Measurements from ENCODE around the gene KCNQ4.

Gene KCNQ4

DNA sequence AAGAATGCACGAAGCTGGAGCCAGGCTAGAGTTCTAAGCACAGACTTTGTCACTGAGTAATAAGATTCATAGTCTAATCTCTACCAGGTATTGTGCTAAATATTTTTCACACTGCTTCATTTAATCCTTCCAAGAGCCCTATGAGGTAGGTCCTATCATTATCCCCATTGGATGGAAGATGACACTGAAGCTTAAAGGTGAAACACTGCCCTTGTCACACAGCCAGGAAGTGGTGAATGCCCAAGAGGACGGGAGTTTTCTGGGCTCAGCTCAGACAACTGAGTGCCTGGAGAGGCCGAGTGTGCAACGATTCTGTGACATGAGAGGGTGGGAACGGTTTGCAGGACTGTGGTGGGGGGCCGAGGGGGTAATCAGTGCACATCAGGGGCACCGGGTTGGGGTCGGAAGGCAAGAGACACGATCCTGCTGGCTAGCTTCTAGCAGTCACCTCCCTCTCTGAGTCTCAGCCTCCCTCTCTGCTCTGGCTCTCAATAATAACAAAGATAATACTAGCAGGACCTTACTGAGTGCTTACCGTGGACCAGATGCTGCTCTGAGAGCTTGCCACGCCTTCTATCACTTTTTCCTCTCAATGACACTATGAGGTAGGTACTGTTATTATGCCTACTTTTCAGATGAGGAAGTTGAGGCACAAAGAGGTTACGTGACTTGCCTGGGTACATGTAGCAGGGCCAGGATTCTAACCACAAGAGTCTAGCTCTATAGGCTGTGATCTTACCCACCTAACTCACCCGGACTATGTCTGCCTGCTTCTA lies 12.4 kb downstream of the KCNQ4 start:
- no peak for DNase-seq (ENCODE audit: low read depth)

DNA sequence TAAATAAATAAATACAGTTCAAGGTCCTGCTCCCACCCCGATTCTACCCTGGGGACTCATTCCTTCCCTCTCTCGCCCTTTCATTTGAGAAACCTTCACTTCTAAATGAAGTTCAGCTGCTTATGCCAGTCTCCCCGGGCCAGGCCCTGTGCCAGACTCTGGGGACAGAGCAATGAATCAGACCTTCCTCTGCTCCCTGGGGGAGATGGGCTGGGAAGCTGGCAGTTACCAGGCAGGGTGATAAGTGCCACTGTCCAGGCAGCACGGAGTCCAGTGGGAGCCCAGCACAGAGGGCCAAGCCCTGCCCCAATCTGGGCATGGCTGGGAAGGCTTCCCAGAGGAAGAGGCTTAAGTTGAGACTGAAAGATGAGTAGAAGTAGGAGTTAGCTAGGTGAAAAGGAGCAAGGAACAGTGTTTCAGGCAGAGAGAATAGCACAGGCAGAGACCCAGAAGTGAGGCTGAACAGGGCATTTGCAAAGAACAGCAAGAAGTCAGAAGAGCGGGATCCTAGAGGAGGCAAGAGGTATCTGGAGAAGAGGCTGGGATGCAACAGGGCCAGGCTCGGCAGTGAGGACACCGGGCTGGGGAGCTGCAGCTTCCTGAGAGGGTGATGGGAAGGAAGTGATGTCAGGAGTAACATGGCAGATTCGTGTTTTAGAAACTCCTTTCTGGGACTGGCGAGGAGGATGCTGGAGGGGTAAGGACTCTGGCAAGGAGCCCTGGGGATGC lies 13.5 kb downstream of the KCNQ4 start:
- peak; percentile 61 for DNase-seq (ENCODE audit: low read depth)

DNA sequence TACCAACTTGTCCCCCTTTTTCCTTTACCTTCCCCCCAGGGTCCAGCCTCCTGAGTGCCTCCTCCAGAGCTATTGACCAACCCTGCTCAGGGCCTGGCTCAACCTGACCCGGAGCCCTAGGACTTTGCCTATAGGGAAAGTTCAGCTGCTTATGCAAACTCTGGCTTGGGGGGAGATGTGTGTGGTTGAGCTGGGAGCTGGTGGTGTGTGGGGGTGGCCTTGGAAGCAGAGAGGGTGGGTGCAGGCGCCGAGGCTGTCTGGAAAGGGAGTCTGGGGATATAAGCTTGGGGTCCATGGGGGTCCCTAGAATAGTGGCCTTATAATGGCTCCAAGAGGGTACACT lies 14.1 kb downstream of the KCNQ4 start:
- DNase-seq (ENCODE audit: low read depth), result no peak

DNA sequence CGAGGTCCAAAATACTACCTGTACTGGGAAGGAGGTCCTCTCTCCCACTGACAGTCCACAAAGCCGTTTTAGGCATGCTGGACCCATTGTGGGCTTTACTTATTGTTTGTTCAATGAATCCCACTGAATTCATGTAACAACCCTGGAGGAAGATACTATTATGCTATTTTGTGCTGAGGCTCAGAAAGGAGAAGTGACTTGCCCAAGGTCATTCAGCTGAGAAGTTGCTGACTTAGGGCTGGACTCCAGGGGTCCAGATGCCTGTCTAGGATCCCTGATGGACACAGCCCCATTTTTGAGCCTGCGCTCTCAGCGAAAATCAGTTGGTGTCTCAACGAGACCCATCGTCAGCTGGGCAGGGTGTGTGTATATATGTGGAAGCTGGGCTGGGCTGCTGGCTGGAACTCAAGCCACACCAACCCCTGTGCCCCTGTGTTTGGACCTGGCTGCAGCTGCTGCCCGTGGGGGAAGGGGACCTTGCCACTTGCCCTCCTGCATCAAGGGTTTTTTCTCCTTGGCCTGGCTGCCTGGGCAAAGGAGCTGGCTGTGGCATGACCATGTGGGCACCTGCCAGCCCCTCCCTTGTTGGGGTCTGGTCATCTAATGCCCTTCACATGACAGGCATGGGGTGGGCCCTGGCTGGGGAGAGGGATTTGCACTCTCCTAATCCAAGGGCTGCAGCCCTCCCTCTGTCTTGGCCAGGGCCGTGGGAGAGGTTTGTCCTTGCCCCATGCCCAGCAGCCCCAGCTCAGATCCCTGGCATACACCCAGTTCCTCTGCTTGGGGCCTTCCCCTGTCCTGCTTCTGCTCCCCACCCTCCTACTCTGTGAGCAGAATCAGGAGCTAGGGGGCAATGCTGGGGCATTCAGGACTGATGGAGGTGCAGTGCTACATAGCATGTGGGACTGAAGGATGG lies 15.0 kb downstream of the KCNQ4 start:
- DNase-seq (ENCODE audit: low read depth), result no peak

DNA sequence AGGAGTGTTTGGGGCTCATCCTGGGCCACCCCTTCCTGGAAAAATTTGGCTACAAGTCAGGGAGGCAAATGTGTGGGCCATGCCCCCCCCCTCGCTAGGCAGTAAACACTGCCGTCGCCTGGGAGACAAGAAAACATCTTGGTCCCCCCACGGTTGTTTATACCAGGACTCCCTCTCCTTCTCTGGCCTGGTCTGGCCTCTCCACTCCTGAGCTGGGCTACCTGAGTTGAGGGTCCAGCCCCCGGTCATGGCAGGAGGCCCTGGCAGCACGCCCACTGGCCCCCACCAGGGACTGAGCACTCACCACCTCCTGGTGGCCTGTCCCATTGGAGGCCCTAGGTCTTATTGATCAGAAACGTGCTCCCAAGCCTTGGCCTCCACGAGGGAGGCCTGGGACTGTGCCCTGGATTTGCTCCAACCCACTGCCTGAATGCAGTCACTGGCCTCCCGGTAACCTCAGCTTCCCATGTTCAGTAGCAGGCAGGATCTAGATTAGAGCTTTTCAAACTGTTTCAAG lies 15.8 kb downstream of the KCNQ4 start:
- no peak for DNase-seq (ENCODE audit: low read depth)

DNA sequence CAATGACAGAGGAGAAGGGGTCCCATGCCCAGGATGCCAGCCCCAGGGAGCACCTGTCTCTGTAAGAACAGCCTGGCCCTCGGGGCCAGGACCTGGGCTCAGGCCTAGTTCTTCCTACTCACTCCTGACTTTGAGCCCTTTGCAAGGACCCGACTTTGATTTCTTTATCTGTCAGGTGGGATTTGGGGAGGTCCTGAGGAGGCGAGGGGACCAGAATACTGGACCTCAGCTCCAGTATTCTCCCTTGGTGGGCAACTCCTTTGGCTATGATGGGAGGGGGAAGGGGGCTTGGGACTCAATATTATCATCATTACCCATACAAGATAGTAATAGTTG lies 18.1 kb downstream of the KCNQ4 start:
- no peak for DNase-seq (ENCODE audit: low read depth)

DNA sequence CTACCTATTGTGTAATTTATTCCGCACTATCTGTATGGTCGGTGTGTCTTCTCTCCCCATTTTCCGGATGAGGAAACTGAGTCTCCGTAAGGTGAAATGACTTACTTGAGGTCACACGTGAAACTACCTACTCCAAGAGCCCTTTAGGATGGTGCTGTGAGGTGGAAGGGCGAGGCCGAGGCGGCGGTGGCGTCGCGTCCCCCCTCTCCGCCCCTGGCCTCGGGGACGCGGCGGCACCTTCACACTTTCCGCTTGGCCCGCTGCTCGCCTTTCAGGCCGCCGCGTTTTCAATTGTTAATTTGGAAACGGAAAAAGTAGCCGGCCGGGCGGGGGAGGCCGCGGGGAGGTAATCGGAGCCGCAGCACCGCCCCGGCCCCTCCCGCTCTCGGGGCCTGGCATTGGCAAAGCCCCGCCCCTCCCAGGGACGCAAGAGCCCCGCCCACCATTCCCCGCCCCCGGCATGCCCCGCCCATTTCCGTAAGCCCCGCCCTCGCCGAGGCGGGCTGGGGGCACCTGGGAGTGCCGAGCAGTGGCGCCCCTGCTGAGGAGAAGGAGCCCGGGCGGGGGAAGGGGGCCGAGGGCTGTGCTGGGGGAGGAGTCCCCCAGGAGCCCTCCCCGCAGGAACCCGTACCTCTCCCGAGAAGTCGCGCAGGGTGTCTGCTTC lies 18.6 kb downstream of the KCNQ4 start:
- DNase-seq (ENCODE audit: low read depth), result peak; percentile 75

DNA sequence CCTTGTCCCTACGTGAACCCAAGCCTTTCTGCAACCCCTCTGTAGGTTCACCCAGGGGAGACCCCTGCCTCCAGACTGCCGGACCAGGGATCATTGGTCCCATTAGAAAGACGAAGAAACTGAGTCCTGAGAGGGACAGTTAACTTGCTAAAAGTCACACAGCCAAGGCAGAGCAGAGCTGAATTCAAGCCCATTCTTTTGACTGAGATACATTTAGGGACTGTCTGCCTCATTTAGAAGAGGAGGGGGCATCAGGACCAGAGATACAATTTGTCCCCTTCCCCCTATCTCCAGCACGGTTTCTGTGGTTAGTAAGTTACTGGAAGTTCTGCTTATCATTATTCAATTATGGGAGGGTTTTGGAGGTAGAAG lies 19.1 kb downstream of the KCNQ4 start:
- no peak for DNase-seq (ENCODE audit: low read depth)

DNA sequence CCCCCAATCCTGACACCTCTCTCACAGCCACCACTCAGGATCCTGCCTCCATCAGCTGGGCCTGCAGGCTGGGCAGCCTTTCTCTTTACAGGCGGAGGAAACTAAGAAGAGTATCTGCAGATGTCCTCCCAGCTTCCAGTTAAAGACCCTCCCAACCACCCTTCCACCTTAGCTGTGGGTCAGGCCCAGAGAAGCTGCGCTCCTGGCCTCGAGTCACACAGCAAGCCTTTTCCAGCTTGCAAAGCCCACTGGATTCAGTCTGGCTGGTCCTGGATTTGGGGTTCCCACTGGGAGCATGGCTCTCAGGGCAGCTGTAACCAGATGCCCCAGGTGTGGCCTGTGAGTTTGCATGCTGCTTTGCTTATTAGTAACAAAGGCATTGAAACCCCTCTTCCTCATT lies 19.9 kb downstream of the KCNQ4 start:
- DNase-seq (ENCODE audit: low read depth), result no peak

DNA sequence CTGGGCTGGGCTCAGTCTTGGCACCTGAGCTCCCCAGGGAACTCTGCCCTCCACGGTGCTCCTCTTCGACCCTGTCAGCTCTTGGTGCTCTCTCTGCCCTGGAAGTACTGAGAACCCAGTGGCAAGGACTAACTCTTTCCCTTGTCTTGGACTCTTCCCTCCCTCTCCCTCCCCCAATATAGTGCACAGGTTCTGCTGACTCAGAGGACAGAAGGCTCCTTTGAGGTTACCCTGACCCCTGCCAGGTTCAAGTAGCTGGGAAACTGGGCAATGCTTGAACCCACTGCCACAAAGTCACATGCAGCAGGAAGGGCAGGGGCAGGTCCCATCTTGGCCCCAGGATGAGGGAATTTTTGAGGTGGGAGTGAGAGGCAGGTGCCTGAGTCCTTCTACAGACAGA lies 20.3 kb downstream of the KCNQ4 start:
- no peak for DNase-seq (ENCODE audit: low read depth)

DNA sequence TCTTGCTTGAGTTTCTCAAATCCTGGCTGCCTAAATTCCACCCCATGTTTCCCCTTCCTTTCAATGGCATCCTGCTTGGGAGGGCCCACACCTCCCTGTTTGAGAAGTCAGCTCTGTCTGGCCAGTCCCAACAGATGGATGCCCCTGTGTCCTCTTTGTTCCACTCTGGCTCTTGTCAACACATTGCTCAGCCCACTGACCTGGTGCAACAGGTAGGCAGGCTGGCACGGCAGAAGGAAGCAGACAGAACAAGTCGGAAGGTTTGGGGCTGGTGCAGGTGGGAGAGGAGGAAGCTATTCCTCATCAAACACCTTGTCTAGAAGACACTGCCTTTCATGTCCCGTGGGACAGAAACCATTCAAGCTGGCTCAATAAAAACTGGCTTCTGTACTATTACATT lies 22.7 kb downstream of the KCNQ4 start:
- no peak for DNase-seq (ENCODE audit: low read depth)

DNA sequence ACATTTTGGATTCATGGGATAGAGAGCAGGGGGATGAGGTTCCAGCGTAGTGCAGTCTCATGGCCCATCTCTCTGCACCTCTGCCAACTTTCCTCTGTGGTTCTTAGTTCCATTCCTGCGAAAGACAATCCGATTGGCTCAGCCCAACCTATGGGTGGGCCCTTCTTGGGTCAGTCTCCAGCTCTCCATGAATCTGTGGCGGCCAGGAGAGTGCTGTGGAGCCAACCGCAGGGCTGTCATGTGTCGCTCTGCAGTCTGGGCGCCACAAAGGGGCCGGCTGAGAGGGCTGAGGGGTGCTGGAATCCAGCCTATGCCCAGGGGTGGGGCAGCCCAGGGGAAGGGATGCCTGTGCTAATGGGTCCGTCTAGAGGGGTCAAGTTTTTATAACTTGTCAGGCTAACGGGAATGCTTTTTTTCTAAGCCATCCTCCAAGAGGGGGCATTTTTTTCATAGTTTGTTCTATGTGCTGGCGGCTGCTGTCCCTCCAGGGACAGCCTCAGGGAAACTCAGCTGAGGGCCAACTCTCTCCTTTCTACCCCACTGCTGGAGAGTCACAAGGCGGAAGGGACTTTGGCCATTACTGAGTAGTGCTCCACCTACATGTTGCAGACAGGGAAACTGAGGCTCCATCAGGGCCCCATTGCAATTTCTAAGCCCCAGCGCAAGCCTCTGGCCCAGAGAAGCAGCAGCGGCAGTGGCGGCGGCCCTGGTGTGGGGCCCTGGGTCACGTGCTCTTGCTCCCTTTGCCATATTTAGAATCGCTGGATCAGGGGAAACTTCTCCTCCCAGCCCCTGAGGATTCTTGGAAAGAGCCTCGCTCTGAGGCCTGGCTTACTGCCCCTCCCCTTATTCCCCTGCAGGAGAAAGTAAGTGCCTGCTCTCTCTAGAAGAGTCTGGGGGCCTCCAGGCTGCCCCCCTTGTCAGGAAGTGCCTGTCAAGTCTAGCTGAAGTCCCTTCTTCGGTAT lies 23.4 kb downstream of the KCNQ4 start:
- DNase-seq (ENCODE audit: low read depth), result peak; percentile 6

DNA sequence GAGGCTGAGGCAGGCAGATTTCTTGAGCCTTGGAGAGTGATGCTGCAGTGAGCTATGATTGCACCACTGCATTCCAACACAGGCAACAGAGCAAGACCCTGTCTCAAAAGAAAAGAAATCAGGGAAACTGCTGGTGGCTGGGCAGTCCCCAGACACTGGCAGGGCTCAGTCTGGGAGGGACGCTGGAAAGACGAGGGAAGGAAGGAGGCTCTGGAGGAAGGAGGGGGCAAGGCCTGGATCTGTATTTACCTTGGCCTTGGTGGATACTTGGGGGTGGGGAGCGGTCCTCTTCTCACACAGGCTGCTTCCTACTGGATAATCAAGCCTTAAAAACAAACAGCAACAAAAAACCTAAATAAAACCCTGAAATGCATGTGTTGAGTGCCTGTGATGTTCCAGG lies 24.4 kb downstream of the KCNQ4 start:
- no peak for DNase-seq (ENCODE audit: low read depth)

DNA sequence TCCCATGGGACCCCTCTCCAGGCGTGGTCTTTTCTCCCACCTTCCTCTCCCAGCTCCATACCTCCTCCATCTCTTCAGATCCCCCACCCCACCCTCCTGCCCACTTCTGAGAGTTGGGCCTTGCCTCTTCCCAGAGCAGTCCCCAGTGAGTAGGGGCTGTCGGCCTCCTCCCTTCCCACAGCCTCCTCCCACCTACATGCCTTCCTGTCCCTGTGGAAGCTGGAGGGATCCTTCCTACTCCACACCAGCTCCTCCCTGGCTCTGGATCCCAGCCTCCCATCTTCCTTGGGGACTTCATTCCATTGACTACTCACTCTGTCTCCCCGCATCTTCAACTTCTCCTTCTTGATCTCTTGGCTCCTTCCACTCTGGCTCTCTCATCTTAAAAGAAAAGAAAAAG lies 24.9 kb downstream of the KCNQ4 start:
- no peak for DNase-seq (ENCODE audit: low read depth)

DNA sequence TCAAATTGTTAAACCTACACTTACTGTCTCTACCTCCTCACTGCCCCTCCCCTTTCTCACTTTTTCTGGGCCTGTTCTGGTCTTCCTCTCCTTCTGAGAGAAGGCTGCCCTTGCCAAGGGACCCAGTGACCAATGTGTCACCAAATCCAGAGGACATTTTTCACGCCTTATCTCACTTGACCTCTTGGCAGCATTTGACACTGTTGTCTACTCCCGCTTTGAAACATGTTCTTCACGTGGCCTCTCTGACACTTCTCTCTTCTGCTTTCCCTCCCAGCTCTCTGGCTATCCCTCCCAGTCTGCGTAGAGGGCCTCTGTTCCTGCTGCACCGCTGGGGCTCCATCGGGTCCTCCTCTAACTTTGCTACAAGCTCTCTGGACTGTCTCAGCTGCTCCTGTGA lies 25.3 kb downstream of the KCNQ4 start:
- DNase-seq (ENCODE audit: low read depth), result no peak

DNA sequence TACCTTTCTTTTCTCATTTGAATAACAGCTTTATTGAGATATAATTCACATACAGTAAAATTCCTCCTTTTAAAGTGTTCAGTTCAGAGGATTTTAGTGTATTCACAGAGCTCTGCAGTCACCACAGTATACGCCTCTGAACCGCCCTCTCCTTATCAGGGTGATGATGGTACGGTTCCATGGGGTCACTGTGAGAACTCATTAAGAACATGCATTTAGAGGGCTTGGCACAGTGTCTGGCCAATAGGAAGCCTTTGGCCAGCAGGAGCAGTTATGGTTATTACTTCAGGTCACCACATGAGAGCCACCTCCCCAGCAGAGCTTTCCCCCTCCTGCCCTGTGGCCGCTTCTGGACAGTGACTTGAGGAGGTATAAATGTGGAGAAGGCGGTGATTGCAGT lies 27.3 kb downstream of the KCNQ4 start:
- DNase-seq (ENCODE audit: low read depth), result no peak

DNA sequence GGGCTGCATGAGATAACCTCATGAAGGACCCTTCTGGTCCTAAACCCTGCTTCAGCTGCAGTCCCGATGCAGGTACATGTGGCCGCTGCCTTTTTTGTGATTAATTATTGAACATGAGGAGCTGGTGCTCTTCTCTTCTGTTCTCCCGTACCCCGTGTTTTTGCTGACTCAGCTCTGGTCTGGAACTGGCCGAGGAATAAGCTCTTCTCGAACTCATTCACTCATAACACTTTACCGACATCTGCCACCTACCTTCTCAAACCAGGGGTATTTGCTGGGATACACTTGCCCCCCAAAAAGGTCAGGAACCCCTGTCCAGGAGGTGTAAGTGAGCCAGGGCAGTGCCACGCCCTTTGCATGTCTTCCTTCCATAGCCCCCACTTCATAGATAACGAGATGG lies 31.8 kb downstream of the KCNQ4 start:
- no peak for DNase-seq (ENCODE audit: low read depth)

DNA sequence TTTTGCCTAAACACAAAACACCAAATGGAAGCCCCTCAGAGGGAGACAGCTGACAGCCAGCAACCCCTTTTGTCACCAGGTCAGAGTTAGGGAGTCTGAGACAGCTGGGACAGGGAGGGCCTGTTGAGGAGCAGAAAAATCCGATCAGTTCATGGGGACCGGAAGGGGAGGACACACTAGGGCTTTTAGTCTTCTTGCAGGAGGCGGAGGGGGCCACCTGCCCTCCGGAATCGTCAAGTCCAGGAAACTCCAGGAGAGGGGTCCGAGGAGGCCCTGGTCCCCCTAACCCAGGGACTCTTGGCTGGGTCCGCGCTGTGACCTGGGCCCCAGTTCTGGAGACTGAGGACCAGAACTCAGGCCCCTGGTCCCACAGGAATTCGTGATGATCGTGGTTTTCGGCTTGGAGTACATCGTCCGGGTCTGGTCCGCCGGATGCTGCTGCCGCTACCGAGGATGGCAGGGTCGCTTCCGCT lies 34.2 kb downstream of the KCNQ4 start:
- DNase-seq (ENCODE audit: low read depth), result no peak

DNA sequence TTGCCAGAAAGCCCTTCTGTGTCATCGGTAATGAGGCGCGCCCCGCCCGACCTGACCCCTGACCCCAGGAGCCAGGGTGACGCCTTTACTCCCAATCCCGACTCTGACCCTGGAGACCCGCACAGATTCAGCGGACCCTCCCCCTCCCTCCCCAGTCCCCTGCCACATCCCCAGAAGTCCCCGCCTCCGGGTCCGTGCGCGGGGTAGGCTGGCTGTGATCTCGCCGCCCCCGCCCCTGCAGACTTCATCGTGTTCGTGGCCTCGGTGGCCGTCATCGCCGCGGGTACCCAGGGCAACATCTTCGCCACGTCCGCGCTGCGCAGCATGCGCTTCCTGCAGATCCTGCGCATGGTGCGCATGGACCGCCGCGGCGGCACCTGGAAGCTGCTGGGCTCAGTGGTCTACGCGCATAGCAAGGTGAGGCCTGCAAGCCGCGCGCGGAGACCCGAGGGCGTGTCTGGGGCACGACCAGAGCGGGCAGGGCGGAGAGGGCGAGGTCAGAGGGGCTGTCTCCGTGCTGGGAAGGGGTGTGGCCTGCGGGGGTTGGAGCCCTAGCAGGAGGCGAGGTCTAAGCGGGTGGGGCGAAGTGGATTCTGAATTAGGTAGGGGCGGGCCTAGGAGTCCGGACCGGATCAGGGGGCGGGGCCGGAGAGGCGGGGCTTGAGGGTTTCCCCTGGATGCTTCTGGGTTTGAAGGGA lies 34.8 kb downstream of the KCNQ4 start:
- no peak for DNase-seq (ENCODE audit: low read depth)

DNA sequence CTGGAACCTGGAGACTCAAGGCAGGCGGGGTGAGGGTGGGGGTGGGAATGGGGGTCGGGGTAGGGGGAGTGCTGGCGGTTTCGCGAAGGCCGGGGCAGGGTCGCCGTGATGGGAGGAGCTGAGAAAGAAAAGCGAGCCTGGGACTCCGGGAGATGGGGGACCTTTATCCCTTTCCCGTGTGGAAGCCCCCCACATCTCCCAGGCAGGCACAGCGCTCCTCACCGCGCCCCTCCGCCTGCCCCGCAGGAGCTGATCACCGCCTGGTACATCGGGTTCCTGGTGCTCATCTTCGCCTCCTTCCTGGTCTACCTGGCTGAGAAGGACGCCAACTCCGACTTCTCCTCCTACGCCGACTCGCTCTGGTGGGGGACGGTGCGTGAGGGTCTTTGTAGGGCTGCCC lies 35.5 kb downstream of the KCNQ4 start:
- no peak for DNase-seq (ENCODE audit: low read depth)

Data from fibroblast of gingiva (primary cell).